GM10266 (cell line): ENCODE results near the gene ARHGAP29.

Source experiments
- DNase-seq: peaks from one replicate; pipeline ENCODE4 v3.0.0; 2012; ENCODE audit errors: extremely low spot score
- TF ChIP-seq, protein P1 (sequence below): IDR thresholded peaks from 2 replicates; pipeline ENCODE4 v1.5.1; 2012; ENCODE audit warnings: mild to moderate bottlenecking, low read depth; ENCODE audit not compliant: control insufficient read depth, insufficient read depth; ENCODE audit errors: missing control alignments

The ARHGAP29 gene

DNA sequence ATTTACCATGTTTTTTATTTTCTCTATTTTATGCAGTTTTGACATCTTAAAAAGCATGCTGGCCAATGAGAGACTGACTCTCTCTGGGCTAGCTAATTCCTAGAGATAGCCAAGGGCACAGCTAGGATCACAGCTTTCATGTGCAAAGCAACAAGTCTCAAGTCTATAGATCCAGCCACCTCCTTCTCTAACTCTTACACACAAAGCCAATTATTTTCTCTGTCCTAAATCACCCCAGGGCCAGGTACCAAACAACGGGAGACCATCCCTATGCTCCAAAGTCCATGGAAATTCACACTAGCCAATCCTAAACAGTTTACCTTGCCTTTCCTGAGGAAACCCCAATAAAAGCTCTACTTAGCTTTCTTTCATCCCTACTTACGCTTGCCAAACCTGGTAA is 38.0 kb downstream of the ARHGAP29 start:
- TF ChIP-seq, protein P1, sequence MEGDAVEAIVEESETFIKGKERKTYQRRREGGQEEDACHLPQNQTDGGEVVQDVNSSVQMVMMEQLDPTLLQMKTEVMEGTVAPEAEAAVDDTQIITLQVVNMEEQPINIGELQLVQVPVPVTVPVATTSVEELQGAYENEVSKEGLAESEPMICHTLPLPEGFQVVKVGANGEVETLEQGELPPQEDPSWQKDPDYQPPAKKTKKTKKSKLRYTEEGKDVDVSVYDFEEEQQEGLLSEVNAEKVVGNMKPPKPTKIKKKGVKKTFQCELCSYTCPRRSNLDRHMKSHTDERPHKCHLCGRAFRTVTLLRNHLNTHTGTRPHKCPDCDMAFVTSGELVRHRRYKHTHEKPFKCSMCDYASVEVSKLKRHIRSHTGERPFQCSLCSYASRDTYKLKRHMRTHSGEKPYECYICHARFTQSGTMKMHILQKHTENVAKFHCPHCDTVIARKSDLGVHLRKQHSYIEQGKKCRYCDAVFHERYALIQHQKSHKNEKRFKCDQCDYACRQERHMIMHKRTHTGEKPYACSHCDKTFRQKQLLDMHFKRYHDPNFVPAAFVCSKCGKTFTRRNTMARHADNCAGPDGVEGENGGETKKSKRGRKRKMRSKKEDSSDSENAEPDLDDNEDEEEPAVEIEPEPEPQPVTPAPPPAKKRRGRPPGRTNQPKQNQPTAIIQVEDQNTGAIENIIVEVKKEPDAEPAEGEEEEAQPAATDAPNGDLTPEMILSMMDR, result no peak
- no peak for DNase-seq

DNA sequence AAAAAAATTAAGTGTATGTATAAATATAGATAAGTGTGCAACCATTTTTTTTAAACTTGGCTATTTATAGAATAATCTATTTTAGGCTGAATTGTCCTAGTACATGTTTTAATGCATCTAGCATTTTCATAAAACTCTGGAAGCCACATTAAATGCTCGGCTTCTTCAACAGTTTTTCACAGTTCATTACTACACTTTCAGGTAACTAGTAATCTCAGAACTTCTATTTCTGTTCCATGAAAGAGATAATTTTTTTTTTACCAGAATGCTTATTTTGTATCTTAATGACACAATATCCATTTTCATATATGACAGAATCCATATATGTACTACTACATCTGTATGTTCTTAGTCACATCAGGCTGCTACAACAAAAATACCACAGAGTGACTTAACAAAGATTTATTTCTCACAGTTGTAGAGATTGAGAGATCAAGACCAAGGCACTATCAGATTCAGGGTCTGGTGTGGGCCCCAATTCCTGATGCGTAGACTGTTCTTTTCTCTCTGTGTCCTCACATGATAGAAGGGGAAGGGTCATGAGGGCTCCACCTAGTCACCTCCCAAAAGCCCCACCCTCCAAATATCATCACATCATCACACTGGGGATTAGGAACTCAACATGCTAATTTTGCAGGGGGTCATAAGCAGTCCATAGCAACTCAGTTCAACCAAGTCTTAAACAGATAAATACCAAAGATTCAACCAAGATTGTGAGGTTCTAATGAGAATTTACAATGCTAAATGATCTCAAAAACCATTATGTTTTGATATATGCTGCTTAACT is 43.1 kb downstream of the ARHGAP29 start:
- TF ChIP-seq, protein P1, result no peak
- DNase-seq, result no peak

DNA sequence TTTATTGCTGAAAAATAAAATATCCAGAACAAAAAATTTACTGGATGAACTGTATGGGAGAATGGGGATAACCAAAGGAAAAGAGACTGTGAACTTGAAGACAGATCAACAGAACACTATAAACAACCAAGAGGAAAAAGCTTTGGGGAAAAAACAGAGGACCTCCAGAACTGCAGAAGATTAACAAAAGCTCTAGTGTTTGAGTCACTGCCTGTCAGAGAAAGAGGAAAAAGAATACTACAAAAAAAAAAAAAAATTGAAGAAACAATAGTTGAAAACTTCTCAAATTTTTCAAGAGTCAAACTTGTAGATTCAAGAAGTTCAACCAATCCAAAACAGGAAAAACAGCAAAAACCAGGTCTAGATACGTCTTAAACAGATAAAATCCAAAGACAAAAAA is 44.3 kb downstream of the ARHGAP29 start:
- no peak for DNase-seq

DNA sequence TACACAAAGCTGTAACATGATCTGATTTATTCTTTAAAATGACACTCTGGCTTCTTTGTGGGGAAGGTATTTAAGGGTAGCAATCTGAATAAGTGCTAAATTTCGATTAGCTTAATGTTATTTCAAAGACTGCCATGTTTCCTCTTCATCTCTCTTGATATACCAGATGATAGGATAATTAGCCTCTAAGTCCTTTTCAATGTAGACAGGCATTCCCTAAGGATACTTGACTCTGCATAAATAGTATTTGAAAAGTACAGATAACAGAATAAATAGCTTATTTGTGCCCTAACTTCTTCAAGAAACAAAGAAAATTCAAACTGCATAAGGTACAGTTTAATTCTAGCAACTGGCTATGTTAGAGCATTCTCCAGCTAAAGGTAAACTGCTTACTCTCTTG is 46.2 kb downstream of the ARHGAP29 start:
- no peak for DNase-seq
- TF ChIP-seq, protein P1, result no peak

More for the DNA sequence above, 44.3 kb downstream of the ARHGAP29 start:
- TF ChIP-seq, protein P1, result no peak

DNA sequence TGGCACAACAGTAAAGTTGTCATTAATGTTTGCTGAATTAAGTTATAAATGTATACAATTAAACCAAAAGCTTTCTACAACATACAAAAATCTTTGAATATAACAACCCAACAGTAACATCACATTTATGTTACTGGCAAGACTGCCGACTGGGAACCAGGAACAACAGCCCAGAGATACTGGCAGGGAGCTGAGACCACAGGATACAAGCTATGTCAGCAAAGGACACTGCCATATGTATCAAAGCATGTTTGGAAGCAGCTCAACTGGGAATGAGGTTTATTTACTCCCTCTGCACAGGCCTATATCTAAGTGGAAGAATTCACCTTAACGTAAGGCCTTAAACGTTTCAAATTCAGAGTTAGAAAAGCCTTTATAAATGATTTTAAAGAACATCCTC is 50.4 kb downstream of the ARHGAP29 start:
- TF ChIP-seq, protein P1, result no peak
- DNase-seq, result no peak

DNA sequence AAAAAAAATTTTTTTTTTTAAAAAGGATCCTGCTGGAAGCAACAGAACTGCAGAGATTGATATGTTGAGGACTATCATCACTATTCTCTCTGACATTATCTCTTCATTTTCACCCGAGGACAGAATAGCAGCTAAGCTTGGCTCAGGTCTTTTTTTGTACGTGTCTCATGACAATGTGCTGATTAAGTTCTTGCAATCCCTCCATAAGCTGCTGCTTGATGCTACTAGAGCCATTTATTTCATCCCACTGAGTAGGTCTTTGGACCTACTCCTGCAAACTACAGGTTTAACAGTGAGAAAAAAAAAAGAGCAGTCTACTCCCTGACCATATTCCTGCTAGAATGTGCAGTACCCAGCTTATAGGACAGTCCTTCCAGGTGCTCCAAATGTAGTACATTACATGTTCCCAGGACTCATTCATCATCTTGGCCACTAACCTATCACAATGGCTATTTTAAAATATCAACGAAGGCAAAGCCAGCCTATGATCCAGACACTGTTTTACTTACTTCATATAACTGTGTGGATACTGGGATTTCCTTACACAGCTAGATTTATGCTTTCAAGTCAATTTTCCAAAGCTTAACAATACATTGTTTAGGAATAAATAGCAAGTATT is 54.1 kb downstream of the ARHGAP29 start:
- TF ChIP-seq, protein P1, result no peak
- no peak for DNase-seq

DNA sequence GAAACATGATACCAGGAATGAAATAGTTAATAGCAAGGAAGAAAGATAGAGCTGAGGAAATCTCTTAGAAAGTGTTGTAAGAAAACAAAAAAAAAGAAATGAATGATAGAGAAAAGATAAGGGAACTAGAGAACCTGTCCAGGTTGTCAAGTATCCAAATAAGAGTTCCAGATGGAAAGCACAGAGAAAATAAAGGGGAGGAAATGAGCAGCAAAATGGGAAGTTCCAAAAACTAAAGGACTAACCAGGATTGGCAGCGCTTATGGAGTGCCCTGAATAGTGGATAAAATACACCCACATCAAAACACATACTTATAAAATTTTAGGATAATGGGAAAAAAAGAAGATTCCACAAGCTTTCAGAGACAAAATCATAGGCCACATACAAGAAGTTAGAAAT is 55.2 kb downstream of the ARHGAP29 start:
- DNase-seq, result no peak
- TF ChIP-seq, protein P1, result no peak
